Colonic mucosa (tissue), 4 donors: Measurements from ENCODE around the gene FAM110D. TPM values are rescaled to one million over a fixed set of nuclear protein-coding genes. Genes with fewer than 3 reads are reported as not detected.

ENCODE experiments used
- DNase-seq: peaks from one replicate; pipeline ENCODE4 v3.0.0-alpha.2; 2020
- H3K27ac ChIP-seq: fragments of 200-600 bp; one replicate; pipeline ENCODE4 v1.8.0; 2021
- H3K27me3 ChIP-seq: fragments of 200-600 bp; one replicate; pipeline ENCODE4 v1.8.0; 2021
- H3K36me3 ChIP-seq: fragments of 200-600 bp; one replicate; pipeline ENCODE4 v1.8.0; 2021
- H3K4me1 ChIP-seq: fragments of 200-600 bp; one replicate; pipeline ENCODE4 v1.8.0; 2021; ENCODE audit warnings: mild to moderate bottlenecking
- H3K4me3 ChIP-seq: fragments of 200-600 bp; one replicate; pipeline ENCODE4 v1.8.0; 2021
- H3K9ac ChIP-seq, 2 donors: one replicate each; pipeline ENCODE4 v1.7.0; 2013; ENCODE audit warnings: control low read depth in 2 of 2, low read depth in 2 of 2, low read length in 2 of 2
- H3K9me3 ChIP-seq: fragments of 200-600 bp; one replicate; pipeline ENCODE4 v1.8.0; 2021
- intact Hi-C: fragments of 100-400 bp; cut with DNase I; formaldehyde crosslinking; loops from one replicate; pipeline ENCODE4 v1.14.1; 2022
- total RNA-seq, 2 donors: library from RNA; stranded (reverse); fragmentation: NEBNext Ultra II Directional in 1 of 2; extraction: Animal tissue kit (Norgen Biotek cat#: 25700) in 1 of 2; gene quantifications; one replicate each; pipeline ENCODE4 v1.2.1, GENCODE V29; 2021
- TF ChIP-seq, protein P1 (sequence below): fragments of 200-600 bp; IDR thresholded peaks from one replicate; pipeline ENCODE4 v1.8.0; 2022; ENCODE audit warnings: antibody characterized with exemption, mild to moderate bottlenecking
- donor health status: healthy.
- donor health status: DM: no; HTN: no; CAD: no.
- donor health status: DM: no; HTN: no; CAD: no.

FAM110D gene
- total RNA-seq, 2 donors from 2014 or later, result 0.57 to 1.1 TPM

DNA sequence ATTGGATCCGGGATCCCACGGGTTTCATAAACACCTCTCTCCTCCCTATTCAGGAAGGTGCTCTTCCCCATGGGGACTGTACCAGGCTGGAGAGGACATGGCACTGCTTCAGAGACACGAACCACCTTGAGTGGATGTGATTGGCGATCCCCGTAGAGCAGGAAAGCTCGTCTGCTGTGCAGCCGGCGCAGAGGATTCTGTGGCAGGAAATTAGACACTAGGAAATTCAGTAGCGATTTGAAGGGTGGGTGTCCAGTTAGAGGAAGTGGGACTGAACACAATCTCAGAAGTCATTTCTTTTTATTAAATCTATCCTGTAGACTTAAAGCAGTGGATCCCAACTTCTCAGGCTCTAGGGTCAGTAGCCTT lies 46.5 kb upstream of the FAM110D start:
- H3K4me1 ChIP-seq, result no peaks in the 10 kb centered on the region
- H3K27ac ChIP-seq, result peak overlapping the region; percentile 98
- no peaks in the 10 kb centered on the region for H3K9me3 ChIP-seq
- intact Hi-C loops, result no loop called here
- H3K9ac ChIP-seq, result peak overlapping the region; percentile 86 to 93
- TF ChIP-seq, protein P1, sequence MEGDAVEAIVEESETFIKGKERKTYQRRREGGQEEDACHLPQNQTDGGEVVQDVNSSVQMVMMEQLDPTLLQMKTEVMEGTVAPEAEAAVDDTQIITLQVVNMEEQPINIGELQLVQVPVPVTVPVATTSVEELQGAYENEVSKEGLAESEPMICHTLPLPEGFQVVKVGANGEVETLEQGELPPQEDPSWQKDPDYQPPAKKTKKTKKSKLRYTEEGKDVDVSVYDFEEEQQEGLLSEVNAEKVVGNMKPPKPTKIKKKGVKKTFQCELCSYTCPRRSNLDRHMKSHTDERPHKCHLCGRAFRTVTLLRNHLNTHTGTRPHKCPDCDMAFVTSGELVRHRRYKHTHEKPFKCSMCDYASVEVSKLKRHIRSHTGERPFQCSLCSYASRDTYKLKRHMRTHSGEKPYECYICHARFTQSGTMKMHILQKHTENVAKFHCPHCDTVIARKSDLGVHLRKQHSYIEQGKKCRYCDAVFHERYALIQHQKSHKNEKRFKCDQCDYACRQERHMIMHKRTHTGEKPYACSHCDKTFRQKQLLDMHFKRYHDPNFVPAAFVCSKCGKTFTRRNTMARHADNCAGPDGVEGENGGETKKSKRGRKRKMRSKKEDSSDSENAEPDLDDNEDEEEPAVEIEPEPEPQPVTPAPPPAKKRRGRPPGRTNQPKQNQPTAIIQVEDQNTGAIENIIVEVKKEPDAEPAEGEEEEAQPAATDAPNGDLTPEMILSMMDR, result no peak
- no peak for DNase-seq
- no peaks in the 10 kb centered on the region for H3K27me3 ChIP-seq
- H3K4me3 ChIP-seq, result peak overlapping the region; percentile 99
- peaks cover 4% of the 10 kb centered on the region for H3K36me3 ChIP-seq

DNA sequence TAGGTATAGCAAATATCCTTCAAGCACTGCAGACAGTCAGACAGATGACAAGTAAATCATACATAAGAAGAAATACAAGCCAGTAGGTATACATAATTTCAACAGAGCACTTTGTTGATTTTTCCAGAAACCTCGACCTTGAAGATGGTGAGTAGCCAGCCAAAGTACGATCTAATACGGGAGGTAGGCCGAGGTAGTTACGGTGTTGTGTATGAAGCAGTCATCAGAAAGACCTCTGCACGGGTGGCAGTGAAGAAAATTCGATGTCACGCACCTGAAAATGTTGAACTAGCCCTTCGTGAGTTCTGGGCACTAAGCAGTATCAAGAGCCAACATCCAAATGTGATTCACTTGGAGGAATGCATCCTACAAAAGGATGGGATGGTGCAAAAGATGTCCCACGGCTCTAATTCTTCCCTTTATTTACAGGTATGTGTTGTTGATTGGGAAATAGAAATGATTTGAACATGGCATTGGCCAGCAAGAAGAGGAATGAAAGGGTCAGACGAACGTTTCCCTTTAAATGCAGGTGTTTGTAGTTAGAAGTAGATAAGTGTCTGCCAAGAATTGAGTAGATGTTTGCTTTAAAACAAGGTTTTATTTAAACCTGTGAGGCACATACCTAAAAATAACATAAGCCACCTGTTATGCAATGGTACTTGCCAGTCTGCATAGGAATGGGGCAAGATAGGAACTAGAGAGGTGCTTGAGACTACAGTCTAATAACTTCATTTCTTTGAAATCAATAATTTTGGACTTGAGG lies 44.5 kb upstream of the FAM110D start:
- intact Hi-C loops, result no loop called here
- H3K4me3 ChIP-seq, result no peak overlapping the region
- no peaks in the 10 kb centered on the region for H3K9me3 ChIP-seq
- TF ChIP-seq, protein P1, result no peak
- H3K4me1 ChIP-seq, result no peaks in the 10 kb centered on the region
- no peaks in the 10 kb centered on the region for H3K27me3 ChIP-seq
- H3K27ac ChIP-seq, result peak overlapping the region; percentile 98
- no peak for DNase-seq
- peak overlapping the region in 1 of 2 donors; percentile 83 for H3K9ac ChIP-seq
- H3K36me3 ChIP-seq, result peaks cover 4% of the 10 kb centered on the region

DNA sequence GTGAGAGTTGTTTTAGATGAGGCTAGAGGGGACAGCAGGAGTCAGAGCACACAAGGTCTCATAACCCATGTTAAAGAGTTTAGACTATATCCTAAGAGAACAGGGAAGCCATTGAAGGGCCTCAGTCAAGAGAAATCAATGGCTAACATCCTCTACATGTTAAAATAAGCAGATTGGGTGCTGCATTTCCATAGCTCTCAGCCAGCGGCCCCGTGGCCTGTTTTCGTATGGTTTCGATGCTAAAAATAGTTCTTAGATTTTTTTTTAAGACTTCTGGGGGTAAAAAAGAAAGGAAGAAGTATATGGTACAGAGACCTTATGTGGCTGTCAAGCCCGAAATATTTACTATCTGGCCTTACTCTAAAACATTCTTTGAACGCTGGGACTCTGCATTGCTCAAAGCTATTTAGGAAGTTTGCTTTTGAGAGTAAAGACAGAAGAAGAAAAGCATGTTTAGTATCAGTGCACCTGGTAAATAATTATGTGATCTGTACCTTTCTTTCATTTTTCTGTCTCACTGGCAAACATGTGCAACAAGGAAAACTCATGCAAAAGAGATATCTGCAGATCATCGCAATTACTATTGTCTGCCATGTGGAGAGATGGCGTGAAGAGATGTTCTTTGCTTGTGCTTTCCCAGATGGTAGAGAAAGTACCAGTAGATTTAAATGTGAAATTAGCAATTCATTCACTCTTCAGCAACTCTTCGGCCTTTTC lies 38.8 kb upstream of the FAM110D start:
- H3K4me1 ChIP-seq, result no peaks in the 10 kb centered on the region
- no peaks in the 10 kb centered on the region for H3K27me3 ChIP-seq
- no peak overlapping the region for H3K27ac ChIP-seq
- no peak overlapping the region for H3K4me3 ChIP-seq
- peaks cover 4% of the 10 kb centered on the region for H3K36me3 ChIP-seq
- no peak for DNase-seq
- no peaks in the 10 kb centered on the region for H3K9me3 ChIP-seq
- TF ChIP-seq, protein P1, result no peak
- H3K9ac ChIP-seq, result no peak overlapping the region
- intact Hi-C loops, result no loop called here

DNA sequence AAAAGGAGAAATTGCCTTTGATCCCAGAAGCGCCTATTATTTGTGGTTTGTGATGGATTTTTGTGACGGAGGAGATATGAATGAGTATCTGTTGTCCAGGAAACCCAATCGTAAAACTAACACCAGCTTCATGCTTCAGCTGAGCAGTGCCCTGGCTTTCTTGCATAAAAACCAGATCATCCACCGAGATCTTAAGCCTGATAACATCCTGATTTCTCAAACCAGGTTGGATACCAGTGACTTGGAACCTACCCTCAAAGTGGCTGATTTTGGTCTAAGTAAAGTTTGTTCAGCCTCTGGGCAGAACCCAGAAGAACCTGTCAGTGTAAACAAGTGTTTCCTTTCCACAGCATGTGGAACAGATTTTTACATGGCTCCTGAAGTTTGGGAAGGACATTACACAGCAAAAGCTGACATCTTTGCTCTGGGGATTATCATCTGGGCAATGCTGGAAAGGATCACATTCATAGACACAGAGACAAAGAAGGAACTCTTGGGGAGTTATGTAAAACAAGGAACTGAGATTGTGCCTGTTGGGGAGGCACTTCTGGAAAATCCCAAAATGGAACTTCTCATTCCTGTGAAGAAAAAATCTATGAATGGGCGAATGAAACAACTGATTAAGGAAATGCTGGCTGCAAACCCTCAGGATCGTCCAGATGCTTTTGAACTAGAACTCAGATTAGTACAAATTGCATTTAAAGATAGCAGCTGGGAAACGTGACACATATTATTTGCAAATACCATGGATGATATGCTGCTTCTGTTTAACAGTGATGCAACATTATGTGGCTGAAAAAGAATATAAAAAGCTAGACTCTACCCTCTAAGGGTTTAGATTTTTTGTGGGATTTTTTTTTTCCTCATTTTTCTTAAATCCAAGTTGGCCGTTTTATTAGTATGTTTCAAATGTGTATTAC lies 36.8 kb upstream of the FAM110D start:
- Histone ChIP-seq H3K27me3 (no peaks in the 10 kb centered on the region), H3K4me1 (no peaks in the 10 kb centered on the region), H3K9ac (peak overlapping the region in 1 of 2 donors; percentile 57), H3K36me3 (no peaks in the 10 kb centered on the region), H3K4me3 (no peak overlapping the region), H3K27ac (peak overlapping the region; percentile 24), H3K9me3 (no peaks in the 10 kb centered on the region)
- TF ChIP-seq, protein P1, result no peak
- intact Hi-C loops, result no loop called here
- DNase-seq, result no peak
